Ecto neural progenitor cell (in vitro differentiated cells): ENCODE data around the gene KASH5.

ENCODE experiments used
- DNase-seq: peaks from one replicate; pipeline ENCODE4 v3.0.0-alpha.2; 2018; ENCODE audit warnings: low spot score

KASH5 gene

DNA sequence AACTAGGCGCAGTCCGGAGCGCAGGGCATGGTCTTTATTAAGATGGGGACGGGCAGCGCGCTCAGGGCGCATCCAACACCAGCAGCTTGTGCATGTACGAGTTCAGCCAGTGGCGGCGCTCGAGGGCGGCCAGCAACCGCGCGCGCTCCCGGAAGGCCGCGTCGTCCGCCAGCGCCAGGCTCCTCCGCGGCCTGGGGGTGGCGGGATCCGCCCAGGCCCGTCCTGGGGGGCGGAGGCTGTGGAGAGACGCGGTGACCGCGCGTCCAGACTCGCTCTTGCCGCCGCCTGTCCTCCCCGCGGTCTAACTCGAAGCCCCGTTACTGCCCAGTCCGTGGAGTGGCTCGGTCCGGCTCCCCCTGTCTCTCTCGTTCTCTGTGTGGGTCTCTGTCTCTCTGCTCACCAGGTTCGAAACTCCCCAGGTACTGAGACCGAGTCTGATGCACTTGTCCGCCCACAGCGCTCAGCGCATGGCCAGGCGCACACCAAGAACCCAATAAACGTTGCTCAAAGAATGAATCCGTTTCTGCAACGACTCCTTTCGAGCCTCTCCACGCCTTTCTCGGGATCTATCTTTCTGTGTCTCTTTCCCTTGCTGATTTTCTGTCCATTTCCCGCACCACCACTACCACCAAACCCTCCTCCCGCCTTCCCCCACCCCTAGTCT lies 34.5 kb downstream of the KASH5 start:
- DNase-seq, result peak; percentile 90

GRCh38 chr19:49423071-49423984 lies 35.3 kb downstream of the KASH5 start, which contains the start of gene PTH2:
TSS of gene PTH2 (minus strand) at chr19:49423441. CDS start at chr19:49423339, 102 bp downstream.
- DNase-seq, result no peak

DNA sequence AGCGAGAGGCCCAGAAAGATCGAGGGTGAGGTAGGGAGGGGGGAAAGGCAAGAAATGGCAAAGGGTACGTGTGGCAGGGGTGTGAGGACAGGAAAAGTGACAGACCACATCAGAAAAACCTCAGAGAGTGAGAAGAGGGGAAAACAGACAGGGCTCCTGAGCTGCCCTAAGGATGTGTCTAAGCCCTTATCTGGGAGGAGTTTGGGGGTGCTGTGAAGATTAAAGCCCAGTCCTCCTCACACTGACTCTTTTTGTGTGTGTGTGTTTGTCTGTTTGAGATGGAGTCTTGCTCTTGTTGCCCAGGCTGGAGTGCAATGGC lies 35.9 kb downstream of the KASH5 start:
- DNase-seq, result no peak

DNA sequence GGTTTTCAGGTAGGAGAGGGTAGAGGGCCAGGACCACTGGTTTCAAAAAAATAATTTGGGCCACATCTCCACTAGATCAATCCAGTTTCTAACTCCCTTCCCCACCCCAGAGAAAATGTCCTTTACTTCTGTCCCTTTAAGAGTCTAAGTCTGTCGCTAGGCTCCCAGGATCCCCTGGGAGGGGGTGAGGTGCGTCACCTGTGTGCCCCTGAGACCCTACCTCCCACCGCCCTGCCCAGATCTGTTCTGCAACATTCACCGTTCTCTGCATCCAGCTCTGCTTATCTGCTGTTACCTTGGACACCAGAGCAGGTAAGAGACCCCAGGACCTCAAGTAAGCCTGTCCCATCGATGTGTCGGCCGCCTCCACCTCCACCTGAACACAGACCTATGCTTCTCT lies 37.1 kb downstream of the KASH5 start, which contains the start of gene GFY:
TSS of gene GFY (plus strand) at position 211 of the 400 bp plus-strand sequence. CDS start 1,043 bp downstream, outside the sequence.
- DNase-seq, result no peak

DNA sequence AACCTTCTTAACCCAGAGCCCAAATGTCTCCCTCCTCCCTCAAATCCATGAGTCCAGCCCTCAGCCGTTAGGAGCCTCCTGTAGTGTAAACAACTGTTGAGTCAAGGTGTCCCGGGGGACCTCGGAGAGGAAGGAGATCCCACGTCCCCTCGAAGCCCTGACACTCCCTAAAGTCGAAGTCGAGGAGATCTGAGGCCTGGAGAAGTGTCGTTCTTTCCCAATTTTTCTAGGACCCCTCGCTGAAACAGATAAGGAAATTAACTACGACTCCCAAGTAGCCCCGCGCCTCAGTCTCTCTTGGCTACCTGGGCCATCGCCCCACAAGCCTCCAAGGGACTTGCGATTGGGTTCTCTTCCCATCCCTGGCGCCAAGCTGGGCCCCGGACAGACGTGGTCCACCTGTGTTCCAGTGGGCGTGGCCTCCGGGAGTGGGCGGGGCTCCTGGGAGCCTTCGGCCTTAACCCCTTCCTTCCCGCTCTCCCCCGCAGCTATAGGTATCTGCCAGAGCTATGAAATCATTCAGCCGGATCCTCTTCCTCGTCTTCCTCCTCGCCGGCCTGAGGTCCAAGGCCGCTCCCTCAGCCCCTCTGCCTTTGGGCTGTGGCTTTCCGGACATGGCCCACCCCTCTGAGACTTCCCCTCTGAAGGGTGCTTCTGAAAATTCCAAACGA lies 38.0 kb downstream of the KASH5 start:
- peak; percentile 78 for DNase-seq

DNA sequence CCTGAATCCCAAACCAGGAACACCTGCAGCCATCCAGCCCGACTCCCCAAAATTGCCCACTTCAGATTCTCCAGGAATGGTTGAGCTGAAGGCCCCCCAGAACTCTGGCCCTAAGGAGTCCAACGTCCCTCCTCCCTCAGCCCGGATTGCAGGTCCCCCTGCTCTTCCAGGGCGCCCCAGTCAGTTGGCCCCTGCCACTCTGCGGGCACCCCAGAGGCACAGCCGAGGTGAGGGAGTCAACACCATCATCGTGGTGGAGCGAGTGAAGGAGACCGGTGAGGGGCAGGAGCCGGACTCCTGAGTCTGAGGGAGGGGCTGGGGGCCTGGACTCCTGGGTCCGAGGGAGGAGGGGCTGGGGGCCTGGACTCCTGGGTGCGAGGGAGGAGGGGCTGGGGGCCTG lies 39.3 kb downstream of the KASH5 start:
- no peak for DNase-seq

GRCh38 chr19:49427855-49428546 lies 40.0 kb downstream of the KASH5 start:
- peak; percentile 73 for DNase-seq

GRCh38 chr19:49428547-49429451 lies 40.8 kb downstream of the KASH5 start:
- DNase-seq, result no peak

DNA sequence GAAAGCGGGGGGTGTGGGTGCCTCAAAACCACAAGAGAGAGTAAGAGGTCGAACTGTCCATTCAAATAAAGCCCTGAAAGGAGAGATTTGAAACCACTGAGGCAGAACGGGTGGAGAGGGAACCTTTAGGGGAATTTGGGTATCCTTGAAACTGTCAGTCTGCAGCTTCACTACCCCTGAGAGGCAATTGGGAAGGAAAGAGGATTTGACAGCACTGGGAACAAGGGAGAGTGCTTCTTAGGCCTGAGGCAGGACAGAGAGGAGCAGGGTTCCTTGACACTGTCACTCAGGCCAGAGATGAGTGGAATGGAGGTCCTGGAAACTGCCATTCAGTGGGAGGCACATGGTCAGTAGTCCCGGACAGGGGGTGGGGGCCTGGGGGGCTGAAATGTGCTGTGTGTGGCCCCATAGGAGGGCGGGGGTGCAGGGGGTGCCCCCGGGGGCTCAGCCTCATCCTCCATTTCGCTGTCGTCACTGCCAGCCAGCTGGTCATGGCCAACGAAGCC lies 42.2 kb downstream of the KASH5 start:
- no peak for DNase-seq

DNA sequence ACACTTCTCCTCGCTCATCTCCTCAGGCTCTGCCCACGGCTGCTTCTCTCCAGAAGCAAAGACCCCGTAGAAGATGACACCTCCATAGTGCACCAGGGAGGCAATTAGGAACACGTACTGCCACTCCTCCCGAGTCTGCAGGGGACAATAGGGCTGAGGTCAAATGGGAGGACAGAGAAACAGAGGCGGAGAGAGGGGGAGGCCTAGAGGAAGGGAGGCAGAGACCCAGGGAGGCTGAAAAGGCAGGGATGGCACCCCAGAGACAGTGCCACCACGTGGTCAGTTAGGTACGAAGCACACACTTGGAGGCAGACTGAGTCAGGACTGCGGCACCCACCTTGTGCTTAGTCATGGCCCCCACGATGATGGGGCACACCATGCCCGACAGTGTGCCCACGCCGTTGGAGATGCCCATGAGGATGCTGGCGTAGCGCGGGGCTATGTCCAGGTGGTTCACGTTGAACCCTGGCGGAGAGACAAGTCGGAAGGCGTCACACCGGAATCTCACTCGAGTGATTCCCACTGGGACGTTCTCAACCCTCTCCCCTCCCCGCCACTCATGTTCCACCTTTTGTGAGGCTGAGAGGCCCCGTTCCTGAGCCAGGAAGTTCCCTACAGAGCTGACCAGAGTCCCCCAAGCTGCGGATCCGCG lies 42.8 kb downstream of the KASH5 start:
- no peak for DNase-seq

DNA sequence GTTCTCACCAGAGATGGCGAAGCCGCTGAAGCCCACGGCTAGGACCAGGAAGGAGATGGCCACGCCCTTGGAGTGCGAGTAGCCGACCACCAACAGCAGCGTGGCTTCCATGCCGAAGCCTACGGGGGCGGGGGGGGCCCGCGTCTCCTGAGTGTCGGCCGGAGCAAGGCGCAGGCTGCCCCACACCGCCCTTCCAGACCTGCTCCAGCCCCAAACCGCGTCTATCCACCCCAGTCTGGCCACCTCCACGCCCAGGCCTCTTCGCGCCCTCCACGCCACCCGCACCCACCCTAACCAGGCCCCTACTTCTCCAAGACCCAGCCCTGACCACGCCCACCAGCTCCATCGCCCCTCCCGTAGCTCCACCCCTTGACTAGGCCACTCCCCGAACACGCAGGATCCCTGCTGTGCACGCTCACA lies 43.3 kb downstream of the KASH5 start:
- no peak for DNase-seq

DNA sequence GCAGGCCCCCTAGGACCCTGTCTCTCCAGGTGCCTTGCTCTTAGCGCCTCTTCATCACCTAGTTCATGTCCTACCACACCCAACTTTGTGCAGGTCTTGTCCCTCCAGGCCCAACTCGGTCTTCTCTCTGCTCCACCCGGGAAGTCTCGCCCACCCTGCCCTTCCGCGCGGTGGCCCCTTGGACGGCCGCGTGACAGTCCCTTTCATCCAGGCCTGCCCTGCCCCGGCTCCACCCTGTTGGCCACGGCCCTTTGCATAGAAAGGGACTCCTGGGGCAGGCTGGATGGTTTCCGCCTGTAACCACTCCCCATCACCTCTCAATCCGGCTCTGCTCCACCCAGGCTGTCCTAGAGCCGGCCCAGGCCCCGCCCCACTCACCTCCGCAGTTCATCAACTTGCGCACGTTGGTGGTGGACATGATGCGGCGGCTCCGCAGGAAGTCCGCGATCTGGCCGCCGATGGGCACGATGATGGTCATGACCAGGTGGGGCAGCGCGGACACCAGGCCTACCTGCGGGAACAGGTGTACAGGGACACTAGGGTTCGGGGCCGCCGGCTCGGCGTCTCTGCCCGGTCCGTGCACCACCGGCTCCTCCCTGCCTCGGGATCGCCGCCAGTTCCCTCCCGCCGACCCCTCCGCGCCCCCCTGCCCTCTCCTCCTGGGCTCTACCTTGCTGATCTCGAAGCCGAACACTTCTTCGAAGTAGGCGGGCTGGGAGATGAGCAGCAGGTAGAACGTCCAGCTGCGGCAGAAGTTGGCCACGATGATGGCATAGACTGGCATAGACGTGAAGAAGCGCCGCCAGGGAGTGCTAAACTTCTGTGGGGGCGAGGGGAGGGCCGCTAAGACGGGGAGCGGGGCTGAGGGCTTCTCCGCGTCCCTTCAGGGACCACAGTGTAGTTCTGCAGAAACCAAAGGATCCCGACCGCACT lies 44.4 kb downstream of the KASH5 start:
- no peak for DNase-seq

- no peak for DNase-seq
These were observed 45.3 kb downstream of the KASH5 start for GRCh38 chr19:49433240-49433901.

GRCh38 chr19:49434907-49435583 lies 47.0 kb downstream of the KASH5 start:
- no peak for DNase-seq

DNA sequence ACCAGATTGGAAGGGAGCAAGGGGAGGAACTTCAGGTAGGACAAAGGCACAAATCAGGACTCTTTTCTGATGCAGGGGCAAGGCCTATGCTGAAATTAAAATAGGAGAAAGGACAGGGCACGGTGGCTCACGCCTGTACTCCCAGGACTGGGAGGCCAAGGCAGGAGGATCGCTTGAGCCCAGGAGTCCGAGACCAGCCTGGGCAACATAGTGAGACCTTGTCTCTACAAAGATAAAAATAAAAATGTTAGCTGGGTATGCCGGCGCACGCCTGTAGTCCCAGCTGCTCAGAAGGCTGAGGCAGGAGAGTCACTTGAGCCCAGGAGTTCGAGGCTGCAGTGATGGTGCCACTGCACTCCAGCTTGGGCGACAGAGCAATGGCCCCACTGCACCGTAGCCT lies 47.6 kb downstream of the KASH5 start:
- no peak for DNase-seq

- DNase-seq, result peak; percentile 85
These were observed 48.5 kb downstream of the KASH5 start for GRCh38 chr19:49436381-49437017.

- DNase-seq, result no peak
These were observed 49.2 kb downstream of the KASH5 start for GRCh38 chr19:49437231-49437630.

GRCh38 chr19:49438261-49438660 lies 50.2 kb downstream of the KASH5 start:
- no peak for DNase-seq
